ENCODE data around the gene SPRR1A. TPM values are rescaled to one million over a fixed set of nuclear protein-coding genes. Genes with fewer than 3 reads are reported as not detected.

Gene SPRR1A
- total RNA-seq, 1 donor from 2014 or later, result not detected

DNA sequence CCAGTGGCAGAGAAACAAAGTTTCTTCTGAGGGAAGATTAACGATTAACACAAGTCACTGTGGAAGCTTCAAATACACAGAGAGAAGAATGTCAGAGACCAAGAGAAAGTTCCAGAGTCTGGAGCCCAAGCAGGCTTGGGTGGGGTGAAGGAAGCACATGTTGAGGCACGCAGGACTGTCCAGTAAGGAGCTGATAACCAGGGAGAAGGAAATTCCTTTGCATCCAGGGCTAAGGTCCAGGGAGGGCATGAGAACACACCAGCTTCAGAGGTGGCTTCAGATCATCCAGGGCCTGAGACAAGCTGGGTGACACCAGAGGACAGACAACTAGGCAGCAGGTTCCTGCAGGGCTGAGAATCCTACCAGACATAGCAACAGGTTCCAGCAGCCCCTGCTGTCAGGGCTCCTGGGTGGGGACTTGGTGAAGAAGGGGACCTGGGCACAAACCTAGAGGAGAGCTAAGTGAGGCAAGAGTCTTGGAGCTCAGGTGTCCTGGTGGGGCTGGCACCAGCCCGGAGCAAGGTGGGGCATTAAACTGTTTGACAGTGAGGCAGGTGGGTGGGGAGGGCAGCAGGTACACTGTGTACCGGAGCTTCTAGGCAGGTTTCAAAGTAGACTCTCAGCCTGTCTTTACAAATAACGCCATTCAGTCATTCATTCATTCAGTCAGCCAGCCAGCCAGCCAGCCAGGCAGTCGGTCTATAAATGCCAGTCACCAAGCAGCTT, 2.6 kb upstream of the SPRR1A start:
- no peak for DNase-seq (ENCODE audit: low spot score)
- H3K4me1 Mint-ChIP-seq (ENCODE audit: unreplicated experiment), result no peaks in the 10 kb centered on the region
- TF ChIP-seq, protein P1, sequence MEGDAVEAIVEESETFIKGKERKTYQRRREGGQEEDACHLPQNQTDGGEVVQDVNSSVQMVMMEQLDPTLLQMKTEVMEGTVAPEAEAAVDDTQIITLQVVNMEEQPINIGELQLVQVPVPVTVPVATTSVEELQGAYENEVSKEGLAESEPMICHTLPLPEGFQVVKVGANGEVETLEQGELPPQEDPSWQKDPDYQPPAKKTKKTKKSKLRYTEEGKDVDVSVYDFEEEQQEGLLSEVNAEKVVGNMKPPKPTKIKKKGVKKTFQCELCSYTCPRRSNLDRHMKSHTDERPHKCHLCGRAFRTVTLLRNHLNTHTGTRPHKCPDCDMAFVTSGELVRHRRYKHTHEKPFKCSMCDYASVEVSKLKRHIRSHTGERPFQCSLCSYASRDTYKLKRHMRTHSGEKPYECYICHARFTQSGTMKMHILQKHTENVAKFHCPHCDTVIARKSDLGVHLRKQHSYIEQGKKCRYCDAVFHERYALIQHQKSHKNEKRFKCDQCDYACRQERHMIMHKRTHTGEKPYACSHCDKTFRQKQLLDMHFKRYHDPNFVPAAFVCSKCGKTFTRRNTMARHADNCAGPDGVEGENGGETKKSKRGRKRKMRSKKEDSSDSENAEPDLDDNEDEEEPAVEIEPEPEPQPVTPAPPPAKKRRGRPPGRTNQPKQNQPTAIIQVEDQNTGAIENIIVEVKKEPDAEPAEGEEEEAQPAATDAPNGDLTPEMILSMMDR (IDR thresholded peaks at IDR 0.05; ENCODE audit: unreplicated experiment), result no peak
- H3K9me3 Mint-ChIP-seq (ENCODE audit: unreplicated experiment), result no peaks in the 10 kb centered on the region
- no peaks in the 10 kb centered on the region for H3K27me3 Mint-ChIP-seq (ENCODE audit: unreplicated experiment)
- no peaks in the 10 kb centered on the region for H3K36me3 Mint-ChIP-seq (ENCODE audit: low read depth, unreplicated experiment)
- H3K4me3 Mint-ChIP-seq (ENCODE audit: unreplicated experiment), result no peak overlapping the region
- H3K27ac Mint-ChIP-seq (ENCODE audit: unreplicated experiment), result no peak overlapping the region

GRCh38 chr1:152982076-152982475, 1.8 kb upstream of the SPRR1A start:
- Mint-ChIP-seq H3K36me3 (ENCODE audit: low read depth, unreplicated experiment) (no peaks in the 10 kb centered on the region), H3K4me3 (ENCODE audit: unreplicated experiment) (no peak overlapping the region), H3K27me3 (ENCODE audit: unreplicated experiment) (peaks cover 1% of the 10 kb centered on the region), H3K9me3 (ENCODE audit: unreplicated experiment) (no peaks in the 10 kb centered on the region), H3K27ac (ENCODE audit: unreplicated experiment) (no peak overlapping the region), H3K4me1 (ENCODE audit: unreplicated experiment) (no peaks in the 10 kb centered on the region)
- TF ChIP-seq, protein P1 (IDR thresholded peaks at IDR 0.05; ENCODE audit: unreplicated experiment), result no peak
- no peak for DNase-seq (ENCODE audit: low spot score)

DNA sequence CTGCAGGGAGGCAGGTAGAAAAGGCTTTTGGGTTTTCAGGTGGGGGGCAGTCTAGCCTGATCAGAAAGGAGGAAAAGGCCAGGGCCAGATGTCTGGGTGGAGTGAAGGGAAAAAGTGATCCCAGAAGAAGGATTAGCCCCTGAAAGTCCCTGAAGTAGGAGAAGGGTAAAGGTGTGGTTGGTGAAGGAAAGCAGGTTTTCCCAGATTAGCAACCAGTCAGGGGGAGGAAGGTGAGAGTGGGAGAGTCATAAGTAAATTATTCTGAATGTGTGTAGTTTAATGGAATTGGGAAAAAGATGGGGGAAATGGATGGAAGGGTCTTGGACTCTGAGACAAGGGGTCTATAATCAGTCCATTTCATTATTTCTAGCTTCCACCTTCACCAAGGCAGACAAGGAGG, 647 bp upstream of the SPRR1A start:
- TF ChIP-seq, protein P1 (IDR thresholded peaks at IDR 0.05; ENCODE audit: unreplicated experiment), result no peak
- no peak for DNase-seq (ENCODE audit: low spot score)
- H3K4me1 Mint-ChIP-seq (ENCODE audit: unreplicated experiment), result no peaks in the 10 kb centered on the region
- no peak overlapping the region for H3K4me3 Mint-ChIP-seq (ENCODE audit: unreplicated experiment)
- no peaks in the 10 kb centered on the region for H3K36me3 Mint-ChIP-seq (ENCODE audit: low read depth, unreplicated experiment)
- peaks cover 1% of the 10 kb centered on the region for H3K27me3 Mint-ChIP-seq (ENCODE audit: unreplicated experiment)
- no peaks in the 10 kb centered on the region for H3K9me3 Mint-ChIP-seq (ENCODE audit: unreplicated experiment)
- no peak overlapping the region for H3K27ac Mint-ChIP-seq (ENCODE audit: unreplicated experiment)

DNA sequence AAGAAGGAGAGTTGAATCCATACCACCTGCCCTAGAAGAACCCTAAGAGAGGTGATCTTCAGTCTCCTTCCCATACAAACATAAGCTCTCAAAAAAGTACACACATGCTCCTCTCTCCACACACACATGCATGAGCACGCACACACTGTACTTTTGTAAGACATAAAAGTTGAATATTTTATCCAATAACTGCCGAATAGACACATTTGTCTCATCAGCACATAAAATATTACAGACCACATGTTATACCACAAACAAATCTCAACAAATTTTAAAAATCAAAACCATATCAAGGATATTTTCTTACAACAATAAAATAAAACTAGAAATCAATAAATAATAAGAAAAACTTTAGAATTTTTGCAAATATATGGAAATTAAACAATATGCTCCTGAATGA, 2.7 kb downstream of the SPRR1A start:
- no peak for DNase-seq (ENCODE audit: low spot score)
- peaks cover 1% of the 10 kb centered on the region for H3K27me3 Mint-ChIP-seq (ENCODE audit: unreplicated experiment)
- TF ChIP-seq, protein P1 (IDR thresholded peaks at IDR 0.05; ENCODE audit: unreplicated experiment), result no peak
- no peaks in the 10 kb centered on the region for H3K4me1 Mint-ChIP-seq (ENCODE audit: unreplicated experiment)
- H3K36me3 Mint-ChIP-seq (ENCODE audit: low read depth, unreplicated experiment), result no peaks in the 10 kb centered on the region
- no peak overlapping the region for H3K27ac Mint-ChIP-seq (ENCODE audit: unreplicated experiment)
- H3K9me3 Mint-ChIP-seq (ENCODE audit: unreplicated experiment), result no peaks in the 10 kb centered on the region
- H3K4me3 Mint-ChIP-seq (ENCODE audit: unreplicated experiment), result no peak overlapping the region

- Mint-ChIP-seq H3K36me3 (ENCODE audit: low read depth, unreplicated experiment) (no peaks in the 10 kb centered on the region), H3K4me1 (ENCODE audit: unreplicated experiment) (peaks cover 14% of the 10 kb centered on the region), H3K27me3 (ENCODE audit: unreplicated experiment) (no peaks in the 10 kb centered on the region), H3K27ac (ENCODE audit: unreplicated experiment) (no peak overlapping the region), H3K4me3 (ENCODE audit: unreplicated experiment) (no peak overlapping the region), H3K9me3 (ENCODE audit: unreplicated experiment) (no peaks in the 10 kb centered on the region)
- DNase-seq (ENCODE audit: low spot score), result no peak
- TF ChIP-seq, protein P1 (IDR thresholded peaks at IDR 0.05; ENCODE audit: unreplicated experiment), result no peak
These were observed 9.3 kb downstream of the SPRR1A start for GRCh38 chr1:152993186-152993585.
